IPS DF 19.7 (cell line): ENCODE data around the gene RGS6.

Source experiments
- DNase-seq: peaks from one replicate; pipeline ENCODE4 v3.0.0-alpha.2; 2013; ENCODE audit warnings: low read depth, low spot score

RGS6 gene

DNA sequence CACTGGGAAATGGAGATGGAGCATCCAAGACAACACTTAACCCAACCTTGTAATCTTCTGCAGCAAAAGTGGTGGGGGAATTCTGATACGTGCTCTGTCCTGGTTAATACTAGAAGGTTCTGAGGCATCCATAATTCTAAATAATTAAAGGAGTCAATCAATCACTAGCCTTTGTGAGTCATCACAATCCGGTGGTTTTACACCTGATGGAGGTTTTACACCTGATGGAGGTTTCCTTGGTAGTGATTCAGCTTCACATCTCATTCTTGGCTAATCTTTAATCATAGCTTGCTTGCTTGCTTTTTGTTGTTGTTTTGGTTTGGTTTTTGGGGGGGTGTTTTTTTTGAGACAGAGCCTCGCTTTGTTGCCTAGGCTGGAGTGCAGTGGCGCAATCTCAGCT, 618.3 kb downstream of the RGS6 start:
- DNase-seq = no peak

DNA sequence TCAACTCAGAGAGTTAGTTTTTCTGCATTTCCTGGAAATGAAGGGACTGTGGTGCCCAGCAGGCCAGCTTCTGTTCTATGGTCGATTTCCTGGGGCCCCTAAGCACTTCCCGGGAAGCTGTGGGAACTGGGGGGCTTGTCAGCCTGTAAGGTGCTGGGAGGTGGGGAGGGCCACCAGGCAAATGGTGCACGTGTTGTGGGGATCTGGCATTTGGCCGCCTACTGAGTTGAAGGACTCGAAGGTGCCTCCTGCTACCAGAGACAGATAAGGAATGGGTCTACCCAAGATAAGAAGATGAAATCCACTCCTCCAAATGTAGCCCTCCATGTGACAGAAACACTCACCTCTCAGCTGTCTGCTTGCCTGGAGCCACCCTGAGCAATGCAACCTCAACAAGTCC, 620.0 kb downstream of the RGS6 start:
- DNase-seq = no peak

DNA sequence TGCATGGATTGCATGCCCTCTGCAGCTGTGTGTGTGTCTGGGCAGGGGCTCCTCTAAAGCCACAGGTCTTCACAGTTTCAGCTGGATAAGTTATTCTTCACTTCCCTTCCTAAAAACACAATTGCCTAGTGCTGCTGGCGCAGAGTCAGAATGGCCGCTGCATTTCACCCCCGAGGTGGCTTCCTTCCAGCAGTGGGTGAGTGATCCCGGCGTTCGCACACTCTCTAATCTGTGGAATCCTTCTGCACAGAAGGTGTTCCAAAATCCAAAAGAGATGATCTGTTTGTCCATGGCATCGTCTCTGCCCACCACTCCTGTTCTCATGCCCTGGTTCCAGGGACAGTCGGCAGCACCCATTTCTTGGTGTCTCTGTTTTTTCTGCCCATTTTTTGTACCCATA, 620.9 kb downstream of the RGS6 start:
- no peak for DNase-seq

DNA sequence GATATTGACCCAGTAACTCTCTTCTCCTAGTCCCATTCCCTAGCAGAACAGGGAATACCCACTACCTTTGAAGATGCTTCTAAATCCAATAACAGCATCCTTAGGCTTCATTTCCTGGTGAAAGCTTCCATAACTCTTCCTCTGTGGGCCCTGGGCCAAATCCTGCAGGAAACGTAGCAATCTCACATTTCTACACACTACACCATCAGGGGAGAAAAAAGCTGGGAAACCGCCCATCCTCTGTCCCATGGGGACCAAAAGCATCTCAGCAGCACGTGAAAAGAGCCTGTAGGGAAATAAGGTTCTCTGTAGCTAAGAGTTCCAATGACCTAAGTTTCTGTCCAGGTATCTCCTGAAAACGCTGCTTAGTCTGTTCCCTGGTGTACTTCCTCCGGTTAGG, 621.4 kb downstream of the RGS6 start:
- DNase-seq = no peak

DNA sequence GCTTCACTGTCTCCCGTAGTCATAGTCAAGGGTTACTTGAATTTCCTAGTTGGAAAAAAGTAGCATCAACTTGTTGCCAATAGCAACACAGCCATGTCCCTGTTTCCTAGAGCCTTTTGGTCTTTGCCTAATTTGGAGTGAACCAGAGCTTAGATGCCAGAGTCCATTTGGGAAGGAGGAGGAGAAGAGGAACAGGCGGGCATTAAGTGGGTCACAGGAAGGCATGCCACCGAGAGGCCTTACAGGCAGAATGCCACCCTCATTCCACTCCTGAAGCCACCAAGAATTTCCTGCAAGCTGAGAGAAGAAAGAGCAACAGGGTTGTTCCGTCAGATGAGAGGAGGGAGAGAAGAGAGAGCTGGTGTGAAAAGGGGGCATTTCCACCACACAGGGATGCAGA, 622.2 kb downstream of the RGS6 start:
- DNase-seq = no peak

DNA sequence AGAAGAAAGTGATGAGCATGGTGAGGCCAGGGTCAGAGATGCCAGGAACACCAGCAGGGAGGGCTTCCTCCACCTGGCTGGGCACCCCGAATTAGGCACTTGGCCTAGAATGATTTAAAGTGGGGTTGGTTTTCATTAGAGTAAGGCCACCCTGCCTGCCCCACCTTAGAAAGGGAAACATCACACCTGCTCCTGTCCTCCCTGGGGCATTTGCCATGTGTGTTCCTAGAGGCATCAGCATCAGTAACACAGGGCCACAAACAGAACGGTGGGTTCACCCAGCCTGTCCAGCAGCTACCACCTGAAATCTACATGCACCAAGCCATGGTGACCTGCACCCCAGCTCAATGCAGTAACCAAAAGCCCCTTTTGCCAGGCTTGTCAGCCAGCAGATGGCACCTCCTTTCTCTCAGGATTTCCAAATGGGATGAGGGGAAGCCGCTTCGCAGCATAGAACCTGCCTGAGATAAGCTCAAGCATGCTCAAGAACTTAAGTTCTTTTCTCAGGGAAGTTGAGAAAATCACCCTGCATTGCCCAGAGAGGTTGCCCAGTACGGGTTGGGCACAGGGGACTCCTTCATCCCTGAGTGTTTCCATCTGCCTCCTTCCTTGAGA, 622.9 kb downstream of the RGS6 start:
- no peak for DNase-seq

DNA sequence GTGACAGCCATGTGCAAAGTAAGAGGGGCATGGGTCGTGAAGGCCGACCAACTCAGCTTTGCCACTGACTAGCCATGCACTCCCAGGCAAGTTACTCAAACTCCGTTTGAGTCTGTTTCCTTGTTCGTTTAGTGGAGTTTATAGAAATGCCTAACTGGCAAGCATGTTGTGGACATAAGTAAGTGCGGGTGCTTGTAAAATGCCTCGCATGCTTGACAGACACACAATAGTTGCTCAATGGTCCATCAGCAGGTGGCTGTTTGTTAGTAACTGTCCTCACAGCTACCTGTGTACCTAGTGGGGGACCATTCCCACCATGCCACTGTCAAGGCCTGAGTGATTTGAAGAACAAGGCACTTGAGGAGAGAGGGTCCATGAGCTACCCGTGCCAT, 623.4 kb downstream of the RGS6 start:
- no peak for DNase-seq

DNA sequence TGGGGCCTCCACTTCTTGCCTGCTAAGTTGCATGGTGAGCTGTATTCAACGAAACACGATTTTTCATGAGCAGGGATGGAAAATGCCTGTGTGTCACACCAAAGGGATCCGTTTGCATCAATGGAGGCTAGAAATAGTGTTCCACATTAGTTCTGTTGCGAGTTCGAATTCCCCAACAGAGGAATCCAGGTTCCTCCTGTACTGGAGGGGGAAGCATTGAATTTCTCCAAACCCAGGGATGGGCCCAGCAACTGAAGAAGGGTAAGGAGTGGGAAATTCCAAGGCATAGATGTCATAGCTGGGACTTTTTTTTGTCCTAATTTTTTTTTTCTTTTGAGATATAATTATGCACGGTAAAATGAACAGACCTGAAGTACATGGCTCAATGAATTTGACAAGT, 625.4 kb downstream of the RGS6 start:
- DNase-seq = no peak

DNA sequence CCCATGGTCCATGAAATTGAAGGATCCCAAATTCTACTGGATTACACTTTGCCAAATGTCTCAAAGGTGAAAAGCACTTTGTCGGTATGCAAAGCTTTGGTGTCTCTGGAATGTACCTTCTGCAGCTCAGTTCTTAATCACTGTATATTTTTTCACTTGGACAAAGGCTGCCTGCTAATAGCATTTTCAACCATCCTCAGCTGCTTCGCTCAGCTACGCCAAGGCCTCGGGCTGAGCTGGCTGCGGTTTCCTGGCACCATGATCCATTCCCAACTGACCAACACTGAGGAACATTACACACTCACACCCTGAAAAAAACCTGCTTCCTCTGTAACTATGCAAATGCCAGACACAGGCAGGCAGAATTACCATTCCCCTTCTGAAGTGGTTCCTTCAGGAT, 626.5 kb downstream of the RGS6 start:
- DNase-seq = no peak

DNA sequence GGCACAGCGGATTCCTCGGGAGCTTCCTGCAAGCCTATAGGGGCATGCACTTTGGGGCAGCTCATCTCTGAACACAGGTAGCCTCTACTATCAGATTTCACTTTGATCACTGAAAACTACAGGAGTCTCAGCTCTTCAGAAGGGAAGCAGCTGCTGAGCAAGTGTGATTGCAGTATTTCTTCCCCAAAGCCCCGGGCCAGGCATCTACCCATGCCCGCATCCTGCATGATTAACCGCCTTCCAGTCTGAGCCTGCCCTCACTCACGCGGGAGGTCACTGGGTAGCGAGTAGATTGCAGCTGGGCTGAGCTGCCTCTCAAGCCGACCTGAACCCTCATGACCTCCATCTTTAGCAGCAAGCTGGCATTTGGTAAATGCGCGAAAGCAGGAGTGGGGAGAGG, 627.0 kb downstream of the RGS6 start:
- DNase-seq = no peak

DNA sequence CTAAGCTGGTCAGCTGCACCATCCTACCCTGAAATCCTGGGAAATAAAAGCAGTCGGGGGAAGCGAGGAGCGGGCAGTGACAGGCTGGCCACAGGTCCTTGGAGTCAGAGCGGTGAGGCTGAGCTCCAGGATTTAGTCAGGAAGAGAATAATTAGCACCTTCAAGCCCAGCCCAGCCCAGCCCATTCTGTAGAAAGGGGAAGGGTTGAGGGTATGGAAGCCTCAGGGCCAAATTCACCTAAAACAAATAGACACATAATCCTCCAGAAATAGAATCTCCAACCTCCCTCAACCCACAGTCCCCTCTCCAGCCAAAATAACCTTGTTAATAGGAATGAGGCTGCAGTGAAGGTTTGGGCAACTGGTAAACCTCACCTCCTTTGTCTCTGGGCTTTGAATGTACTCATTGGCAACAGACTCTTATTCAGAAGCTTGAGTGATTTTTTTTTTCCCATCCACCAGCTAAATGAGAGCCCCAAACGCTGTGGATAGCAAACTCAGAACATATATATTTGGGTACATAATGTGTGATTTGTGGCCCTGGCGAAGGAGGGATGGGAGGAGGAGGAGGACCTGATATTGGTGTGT, 627.5 kb downstream of the RGS6 start:
- no peak for DNase-seq

DNA sequence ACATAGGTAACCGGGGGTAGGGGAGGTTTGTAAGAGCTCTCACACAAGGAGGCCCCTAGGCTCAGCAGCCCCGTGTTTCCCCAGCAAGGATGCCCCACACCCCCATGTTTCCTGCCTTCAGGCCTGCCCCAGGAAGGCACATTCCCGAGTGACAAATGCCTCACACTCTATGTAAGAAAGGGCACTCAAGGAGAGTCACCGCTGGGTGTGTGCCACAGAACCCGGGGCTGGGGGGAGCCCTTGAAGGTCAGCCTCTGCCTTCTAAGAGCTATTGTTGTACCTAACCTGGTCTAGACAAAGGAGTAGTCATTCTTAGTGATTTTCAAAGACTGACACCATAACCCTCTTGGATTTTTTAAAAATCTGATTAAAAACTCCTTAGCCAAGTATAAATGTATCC, 628.1 kb downstream of the RGS6 start:
- DNase-seq = no peak

DNA sequence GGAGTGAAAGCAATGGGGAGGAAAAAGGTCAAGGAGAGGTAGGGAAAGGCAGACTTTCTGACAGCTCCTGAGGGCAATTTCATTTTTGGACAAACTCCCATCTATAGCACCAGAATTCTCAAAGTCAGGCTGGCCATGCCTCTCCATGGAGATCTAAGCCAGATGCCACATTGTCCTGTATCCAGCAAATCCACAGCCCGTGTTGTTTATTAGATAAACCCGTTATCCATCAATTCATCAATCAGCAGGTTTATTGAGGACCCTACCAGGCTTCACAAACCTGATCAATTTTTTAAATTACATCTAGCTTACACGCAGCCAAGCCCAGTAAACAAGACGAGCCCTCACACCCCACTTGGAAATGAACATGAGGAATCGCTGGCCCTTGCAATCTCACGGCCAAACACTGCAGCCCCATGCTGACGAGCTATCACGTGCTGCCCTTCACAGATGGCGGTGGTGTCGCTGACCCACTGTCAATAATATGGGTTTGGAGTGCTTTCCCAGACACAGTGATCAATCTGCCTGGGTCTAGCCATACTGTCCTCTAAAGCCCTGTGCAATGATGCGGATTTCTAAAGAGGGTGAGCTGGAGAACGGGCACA, 628.8 kb downstream of the RGS6 start:
- DNase-seq = no peak

DNA sequence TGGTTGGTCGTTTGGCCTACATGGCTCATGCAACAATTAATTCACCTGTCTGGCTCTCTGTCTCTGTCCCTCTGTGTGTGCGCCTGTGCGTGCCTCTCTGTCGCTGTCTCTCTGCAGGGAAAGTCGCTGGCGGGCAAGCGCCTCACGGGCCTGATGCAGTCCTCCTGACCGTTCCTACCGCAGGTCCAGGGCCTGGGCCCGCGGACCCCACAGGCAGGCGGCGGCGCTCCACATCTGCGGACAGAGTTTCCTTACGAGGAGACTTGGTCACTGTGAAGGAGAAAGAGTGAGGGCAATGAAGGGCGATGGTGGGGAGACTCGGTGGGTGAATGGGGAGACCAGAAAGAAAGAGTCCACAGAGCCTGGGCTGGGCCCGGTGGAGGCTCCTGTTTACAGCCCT, 630.1 kb downstream of the RGS6 start:
- no peak for DNase-seq

DNA sequence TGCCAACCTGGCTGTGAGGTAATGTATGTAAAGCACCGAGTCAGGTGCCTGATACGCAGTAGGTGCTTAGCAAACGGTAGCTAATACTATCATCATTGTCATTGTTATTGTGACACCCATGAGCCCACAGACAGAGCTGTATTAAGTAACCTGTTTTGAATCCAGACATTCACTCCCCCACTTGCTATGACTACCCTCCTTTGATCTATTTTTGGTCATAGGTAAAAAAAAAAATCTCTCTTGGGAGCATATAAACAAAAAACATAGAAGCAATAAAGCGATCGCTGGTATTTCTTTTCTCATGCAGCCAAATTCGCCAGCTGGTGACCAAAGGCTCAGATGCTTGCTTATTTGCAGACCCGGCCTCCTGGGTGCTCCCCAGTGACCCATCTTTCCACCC, 631.4 kb downstream of the RGS6 start:
- no peak for DNase-seq

DNA sequence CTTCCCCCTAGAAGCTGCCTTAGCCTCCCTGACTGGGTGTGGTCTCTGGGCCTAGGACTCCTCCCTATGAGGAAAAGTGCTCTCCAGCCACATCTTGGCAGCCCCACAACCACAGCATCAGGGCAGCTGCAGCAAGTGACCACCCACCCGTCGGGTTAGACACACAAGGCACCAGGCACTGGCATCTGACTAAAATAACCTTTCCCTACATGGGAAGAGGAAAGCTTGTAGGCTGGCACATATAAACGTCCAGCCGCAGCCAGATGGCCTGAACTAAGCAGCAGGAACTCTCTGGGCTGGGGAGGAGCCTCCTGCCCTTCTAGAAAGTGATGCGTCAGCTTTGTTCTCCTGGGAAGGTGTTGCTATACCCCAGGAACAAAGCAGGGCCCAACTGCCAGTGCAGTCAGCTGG, 632.9 kb downstream of the RGS6 start:
- DNase-seq = no peak

DNA sequence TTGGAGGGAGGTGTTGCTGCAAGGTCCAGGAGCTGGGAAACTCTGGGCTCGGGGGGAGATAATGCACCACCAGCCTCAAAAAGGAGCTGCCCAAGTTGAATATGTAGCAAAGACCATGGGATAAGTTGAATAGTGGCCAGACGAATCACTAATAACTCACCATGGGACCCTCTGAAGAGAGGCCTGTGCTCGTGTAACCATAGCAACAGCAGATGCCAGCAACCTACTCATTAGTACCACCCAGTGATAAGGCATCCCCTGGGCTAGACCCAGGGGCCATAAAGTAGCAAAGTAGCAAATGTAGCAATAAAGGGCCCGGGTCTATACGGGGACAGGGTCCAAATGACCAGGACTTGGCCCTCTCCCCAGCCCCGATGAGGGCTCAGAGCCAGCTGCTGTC, 633.7 kb downstream of the RGS6 start:
- DNase-seq = no peak

DNA sequence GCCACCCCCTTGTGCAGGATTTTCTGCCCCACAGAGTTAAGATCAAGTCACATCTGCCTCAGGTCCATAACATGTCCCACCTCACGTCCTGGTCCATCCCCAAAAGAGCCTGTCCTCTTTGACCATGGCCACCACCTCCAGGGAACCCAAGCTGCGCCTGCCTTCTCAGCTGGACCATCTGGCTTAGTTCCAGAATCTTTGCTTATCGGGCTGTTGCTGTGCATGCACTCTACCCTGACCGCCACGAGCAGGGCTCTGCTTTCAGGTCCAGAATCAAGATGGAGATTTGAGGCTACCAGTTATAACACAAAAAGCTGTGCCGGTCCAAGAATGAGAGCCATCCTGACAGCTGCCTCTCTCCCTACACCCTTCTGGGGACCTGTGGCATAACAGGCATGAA, 635.0 kb downstream of the RGS6 start:
- no peak for DNase-seq

DNA sequence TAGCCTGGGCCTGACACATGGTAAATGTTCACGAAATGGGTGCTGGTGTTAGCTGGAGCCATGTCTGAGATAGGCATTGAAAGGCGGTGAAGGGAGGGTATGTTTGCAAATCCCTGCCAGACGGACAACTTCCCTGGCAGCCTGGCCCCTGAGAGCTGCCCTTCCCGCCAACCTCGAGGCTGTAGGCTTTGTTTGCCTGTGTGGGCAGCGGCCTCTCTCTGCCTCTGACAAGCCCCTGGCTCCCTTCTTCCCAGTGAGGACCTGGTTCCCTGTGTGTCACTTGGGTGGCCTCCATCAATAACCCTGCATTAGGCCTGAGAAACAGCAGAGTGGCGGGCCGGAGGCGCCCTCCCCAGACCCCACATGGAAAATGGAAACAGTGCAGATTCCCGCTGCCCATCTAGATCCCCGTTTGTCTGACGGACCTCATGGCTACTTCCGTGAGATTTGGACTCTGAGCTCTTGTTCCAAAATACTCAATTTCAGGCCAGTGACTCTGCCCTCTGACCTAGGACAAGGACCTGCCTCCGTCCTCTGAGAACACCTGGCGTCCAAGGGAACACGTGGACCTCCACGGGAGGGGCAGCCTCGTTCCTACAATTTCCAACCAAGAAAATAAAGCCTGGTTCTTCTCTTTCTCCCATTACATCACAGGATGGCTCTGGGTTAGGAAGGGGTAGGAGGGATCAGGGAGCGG, 636.2 kb downstream of the RGS6 start:
- no peak for DNase-seq

DNA sequence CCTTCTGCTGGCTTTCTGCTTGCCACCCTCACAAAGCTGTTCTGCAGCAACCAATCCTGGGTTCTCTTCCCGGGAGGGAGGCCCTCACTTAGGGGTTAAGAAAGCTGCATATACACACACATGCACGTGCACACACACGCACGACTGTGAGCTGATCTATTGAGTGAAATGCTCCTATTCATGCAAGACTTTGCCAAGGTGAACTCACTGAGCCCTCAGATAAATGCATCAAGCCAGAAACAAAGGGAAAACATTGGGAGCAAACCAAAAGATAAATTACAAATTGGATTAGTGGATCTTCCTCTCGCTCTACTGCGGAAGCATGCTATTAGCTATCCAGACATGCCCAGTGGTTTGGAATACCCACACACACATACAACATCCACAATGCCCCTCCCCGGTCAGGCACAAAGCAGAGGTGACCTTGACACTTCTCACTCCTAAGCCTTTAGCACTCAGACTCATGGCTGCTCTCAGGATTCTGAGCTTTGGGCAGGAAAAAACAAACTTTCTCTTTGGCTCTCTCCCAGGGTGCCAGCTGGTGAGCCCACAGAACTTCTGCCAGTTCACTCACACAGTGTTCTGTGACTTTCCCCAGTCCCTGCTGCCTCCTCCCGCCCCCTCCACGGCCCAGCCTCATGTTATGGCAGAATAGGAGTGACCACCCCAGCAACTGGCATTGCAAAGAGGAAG, 641.6 kb downstream of the RGS6 start:
- no peak for DNase-seq

DNA sequence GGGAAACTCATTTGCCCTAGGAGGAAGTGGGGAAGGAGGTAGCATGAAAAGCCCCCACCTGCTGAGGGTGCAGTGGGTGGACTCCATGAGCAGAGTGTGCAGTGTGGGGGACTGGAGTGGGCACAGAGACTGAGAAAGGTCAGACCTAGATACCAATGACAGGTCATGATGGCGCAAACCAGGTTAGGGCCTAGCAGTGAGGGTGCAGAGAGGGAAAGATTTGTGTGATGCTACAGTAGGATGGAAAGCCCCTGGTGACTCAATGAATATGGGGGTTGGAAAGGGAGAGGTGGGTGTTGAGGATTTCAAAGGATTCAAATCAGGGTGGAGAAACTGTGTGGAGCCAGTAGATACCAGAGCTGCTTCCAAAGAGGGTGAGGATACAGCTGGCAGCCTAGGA, 642.5 kb downstream of the RGS6 start:
- DNase-seq = no peak

DNA sequence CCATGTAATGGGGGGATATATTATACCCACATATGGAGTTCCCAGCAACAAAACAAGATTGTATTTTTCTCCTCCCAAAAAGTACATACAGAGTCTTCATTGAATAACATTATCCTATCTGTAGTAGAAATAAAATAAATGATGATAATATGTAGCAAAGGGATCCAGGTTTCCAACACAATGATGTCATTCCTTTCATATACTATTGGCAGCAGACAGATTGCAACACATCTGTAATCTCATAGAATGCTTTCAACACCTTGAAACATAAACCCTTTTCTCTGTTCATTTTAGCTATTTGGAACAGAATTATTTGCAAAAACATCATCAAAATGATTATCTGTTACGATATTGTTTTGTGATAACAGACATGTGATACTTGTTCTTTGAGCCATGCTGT, 644.0 kb downstream of the RGS6 start:
- no peak for DNase-seq

DNA sequence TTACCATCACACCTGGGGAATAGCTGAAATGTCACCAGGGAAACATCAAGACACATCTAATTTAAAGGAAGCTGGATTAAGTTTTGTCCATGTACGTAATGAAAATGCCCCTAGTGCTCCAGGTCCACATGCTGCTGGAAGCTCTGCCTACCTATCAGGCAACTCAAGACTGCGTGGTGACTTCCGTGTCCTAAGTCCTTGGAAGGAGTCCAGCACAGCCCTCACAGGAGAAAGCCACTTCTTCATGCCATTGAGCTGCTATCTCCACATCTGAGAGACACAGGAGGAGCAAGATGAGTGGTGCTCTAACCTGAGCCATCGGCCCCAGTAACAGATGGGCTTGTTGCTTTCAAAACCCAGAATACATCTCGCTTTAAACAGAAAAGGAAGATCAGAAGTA, 645.3 kb downstream of the RGS6 start:
- no peak for DNase-seq
